Esophagus mucosa (tissue), 1 donor: Measurements from ENCODE around the gene ANKRD18A. TPM values are rescaled to one million over a fixed set of nuclear protein-coding genes. Genes with fewer than 3 reads are reported as not detected.

Experiments used
- ATAC-seq: fragments of 200-7000 bp; cut with Tn5 transposase; one replicate; pipeline ENCODE4 v1.9.1; 2020
- total RNA-seq: library from RNA; stranded (reverse); gene quantifications from one replicate; pipeline ENCODE4 v1.2.4, GENCODE V29; 2023
- donor health status: DM: yes; HTN: yes; CAD: no.

The ANKRD18A gene
- total RNA-seq, 1 donor from 2014 or later = 3.0 TPM

DNA sequence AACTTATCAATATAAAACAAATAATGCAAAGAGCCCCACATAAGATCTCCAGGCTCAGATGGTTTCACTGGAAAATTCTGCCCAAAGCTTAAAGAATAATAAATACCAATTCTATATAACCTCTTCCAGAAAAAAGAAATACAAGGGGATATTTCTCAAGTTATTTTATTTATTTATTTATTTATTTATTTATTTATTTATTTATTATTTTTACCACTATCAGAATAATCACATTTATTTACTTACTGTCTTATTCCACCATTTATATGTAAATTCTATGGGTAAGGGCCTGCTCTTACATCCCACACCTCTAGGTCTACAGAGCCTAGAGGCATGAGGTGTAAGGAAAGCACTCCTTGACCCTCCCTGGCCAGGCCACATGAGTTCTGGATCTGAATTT is 91.1 kb downstream of the ANKRD18A start:
- no peak for ATAC-seq

DNA sequence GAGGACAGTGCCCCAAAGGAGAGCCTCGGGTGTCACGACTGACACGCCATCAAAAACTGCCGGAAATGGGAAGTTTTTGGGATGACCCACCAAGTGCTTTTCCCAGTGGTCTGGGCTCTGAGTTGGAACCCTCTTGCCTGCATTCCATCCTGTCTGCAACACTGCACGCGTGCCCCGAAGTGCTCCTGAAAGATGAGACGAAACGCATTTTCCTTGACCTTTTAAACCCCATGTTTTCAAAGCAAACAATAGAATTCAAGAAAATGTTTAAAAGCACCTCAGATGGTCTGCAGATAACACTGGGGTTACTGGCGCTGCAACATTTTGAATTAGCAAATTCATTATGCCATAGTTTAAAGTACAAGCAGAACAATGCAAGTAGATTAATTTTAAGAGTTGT is 92.9 kb downstream of the ANKRD18A start:
- no peak for ATAC-seq

DNA sequence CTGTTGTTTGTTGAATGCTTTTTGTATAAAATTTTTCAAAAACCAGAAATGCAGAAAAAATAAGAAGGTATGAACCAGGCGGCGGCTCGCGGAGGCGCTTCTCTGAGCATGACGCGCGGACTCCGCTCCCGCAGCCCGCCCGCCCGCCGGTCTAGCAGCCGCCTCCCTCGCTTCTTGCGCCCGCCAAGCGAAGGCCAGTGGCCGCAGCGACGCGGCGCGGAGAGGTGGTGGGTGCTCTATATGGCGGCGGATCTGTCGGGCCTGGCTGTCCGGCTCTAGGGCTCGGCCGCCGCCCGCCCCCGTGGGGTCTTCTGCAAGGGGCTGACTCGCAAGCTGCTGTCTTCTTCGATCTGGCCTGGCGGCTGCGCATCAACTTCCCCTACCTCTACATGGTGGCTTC is 93.8 kb downstream of the ANKRD18A start:
- no peak for ATAC-seq

GRCh38 chr9:38523121-38523520 is 97.3 kb downstream of the ANKRD18A start:
- no peak for ATAC-seq

DNA sequence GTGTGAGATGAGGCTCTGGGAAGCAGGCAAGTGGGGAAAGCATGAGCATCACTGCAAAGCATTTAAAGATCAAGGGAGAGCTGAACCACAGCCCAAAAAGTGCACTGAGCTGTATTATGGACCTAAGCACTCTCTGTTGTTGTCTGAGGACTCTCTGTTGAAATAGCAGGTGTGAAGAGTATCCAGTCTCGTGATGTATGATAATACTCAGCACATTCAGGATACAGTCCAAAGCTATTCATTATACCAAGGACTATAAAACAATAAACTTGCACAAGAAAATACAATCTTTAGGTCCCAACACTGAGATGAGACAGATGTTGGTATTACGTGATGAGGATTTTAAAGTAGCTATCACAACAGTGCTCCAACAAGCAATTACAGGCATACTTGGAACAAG is 98.6 kb downstream of the ANKRD18A start:
- ATAC-seq = no peak

Other genes starting within 250 kb of the ANKRD18A start
- gene ALDH1B1, start 227.9 kb downstream of the ANKRD18A start, total RNA-seq = 4.2 TPM
- not detected for gene IGFBPL1, start 196.1 kb downstream of the ANKRD18A start, total RNA-seq
- gene FAM240B, start 99.5 kb upstream of the ANKRD18A start, total RNA-seq = not detected